Uterus (tissue), 2 donors: ENCODE data around the gene DONSON.

ENCODE experiments used
- POLR2A ChIP-seq, 2 donors: fragments of 450-650 bp; IDR thresholded peaks; one replicate each; pipeline ENCODE4 v1.6.1; 2016; ENCODE audit warnings: antibody characterized with exemption in 2 of 2, mild to moderate bottlenecking in 1 of 2, moderate library complexity in 1 of 2
- TF ChIP-seq, protein P1 (sequence below), 4 experiments: fragments of 200-600 bp in 2 of 4; fragments of 450-650 bp in 2 of 4; sonication (generic) in 2 of 4; IDR thresholded peaks; one replicate each; pipeline ENCODE4 v1.5.1; 2016 to 2019; ENCODE audit warnings: antibody characterized with exemption in 4 of 4, mild to moderate bottlenecking in 2 of 4, moderate library complexity in 1 of 4

DNA sequence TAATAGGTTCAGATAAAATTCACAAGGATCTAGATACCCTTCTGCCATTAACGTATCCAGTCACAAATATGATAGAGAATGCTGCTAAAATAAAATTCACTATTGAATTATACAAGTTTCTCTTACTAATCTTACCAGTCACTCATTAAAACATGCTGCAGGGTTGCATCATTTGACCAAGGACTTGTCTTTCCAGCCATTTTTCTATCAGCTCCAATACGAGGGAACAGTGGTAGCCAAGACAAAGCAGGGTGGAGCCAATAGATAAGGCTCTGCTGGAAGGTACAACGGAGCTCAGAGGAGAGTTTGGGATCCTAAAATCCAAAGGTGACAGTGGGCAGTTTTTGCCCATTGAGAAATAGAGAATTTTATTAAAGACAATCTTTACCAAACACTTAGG lies 4.0 kb downstream of the DONSON start:
- TF ChIP-seq POLR2A (IDR thresholded peaks at IDR 0.05) = no peak
- TF ChIP-seq, protein P1, sequence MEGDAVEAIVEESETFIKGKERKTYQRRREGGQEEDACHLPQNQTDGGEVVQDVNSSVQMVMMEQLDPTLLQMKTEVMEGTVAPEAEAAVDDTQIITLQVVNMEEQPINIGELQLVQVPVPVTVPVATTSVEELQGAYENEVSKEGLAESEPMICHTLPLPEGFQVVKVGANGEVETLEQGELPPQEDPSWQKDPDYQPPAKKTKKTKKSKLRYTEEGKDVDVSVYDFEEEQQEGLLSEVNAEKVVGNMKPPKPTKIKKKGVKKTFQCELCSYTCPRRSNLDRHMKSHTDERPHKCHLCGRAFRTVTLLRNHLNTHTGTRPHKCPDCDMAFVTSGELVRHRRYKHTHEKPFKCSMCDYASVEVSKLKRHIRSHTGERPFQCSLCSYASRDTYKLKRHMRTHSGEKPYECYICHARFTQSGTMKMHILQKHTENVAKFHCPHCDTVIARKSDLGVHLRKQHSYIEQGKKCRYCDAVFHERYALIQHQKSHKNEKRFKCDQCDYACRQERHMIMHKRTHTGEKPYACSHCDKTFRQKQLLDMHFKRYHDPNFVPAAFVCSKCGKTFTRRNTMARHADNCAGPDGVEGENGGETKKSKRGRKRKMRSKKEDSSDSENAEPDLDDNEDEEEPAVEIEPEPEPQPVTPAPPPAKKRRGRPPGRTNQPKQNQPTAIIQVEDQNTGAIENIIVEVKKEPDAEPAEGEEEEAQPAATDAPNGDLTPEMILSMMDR (IDR thresholded peaks at IDR 0.05) = no peak
